NCI-H2171 (cell line): ENCODE results near the gene CYP2A7.
"Not testable (repeated sequence)": the region's sequence is repeated elsewhere in the genome, so short reads cannot be mapped to it uniquely, and the experiment has no call there.

ENCODE experiments used
- DNase-seq: peaks from one replicate; lab custom pipeline; 2025; lab: John Stamatoyannopoulos, UW

CYP2A7 gene

GRCh38 chr19:40896843-40897789 is 15.1 kb upstream of the CYP2A7 start:
- not testable (repeated sequence) for DNase-seq

- DNase-seq = no peak
These were observed 14.4 kb upstream of the CYP2A7 start for GRCh38 chr19:40896418-40896796.

- DNase-seq = no peak
These were observed 11.1 kb upstream of the CYP2A7 start for GRCh38 chr19:40893112-40893511.

DNA sequence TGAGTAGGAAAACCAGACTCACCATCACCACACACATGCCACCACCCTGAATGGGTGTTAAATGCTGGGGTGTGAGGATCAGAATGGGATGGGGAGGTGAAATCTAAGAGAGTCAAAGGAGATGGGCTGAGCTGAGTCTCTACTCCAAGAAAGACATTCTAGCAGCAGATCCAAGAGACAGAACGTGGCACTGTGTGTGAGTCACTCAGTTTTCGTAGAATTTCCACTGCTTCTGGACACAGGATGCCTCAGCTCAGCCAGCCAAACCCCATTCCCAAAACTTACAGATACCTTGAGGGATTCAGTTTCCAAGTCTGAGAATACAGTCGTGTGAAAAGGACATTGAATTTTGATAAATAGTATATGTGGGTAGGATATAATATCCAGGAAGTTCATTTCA is 7.3 kb upstream of the CYP2A7 start:
- no peak for DNase-seq

DNA sequence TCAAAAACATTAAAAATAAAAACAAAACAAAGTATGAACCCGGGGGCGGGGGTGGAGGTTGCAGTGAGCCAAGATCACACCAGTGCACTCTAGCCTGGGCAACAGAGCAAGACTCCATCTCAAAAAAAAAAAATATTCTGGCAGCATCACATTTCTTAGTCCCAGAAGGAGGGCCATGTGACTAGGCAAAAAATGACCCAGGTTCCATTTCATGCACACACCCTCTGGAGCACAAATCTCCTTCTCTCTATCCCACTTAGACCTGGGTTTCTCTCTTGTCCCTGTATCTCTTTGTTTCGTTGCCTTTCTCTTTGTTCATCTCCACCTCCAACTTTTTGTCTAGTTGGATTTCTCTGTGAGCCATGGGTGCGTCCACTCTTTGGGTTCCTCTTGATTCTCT is 6.2 kb upstream of the CYP2A7 start:
- DNase-seq = no peak

GRCh38 chr19:40884187-40884931 is 2.3 kb upstream of the CYP2A7 start:
- not testable (repeated sequence) for DNase-seq

DNA sequence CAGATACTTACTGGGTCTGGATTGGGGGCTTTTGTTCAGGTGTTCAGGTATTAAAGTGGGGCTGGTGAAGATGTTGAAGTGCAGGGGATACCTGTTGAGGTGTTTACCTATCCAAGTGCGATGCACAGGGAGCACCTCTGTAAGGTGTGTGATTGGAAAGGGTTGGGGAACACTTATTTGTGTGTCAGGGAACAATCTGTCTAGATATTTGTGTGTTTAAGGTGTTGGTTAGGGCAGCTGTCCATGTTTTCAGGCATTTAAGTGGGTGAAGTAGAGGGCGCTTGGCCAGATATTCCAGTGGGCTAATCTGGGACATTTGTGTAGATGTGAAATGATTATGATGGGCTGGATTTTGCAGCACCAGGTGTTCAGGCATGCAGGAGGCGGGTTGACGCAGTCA is 2.7 kb downstream of the CYP2A7 start:
- not testable (repeated sequence) for DNase-seq

DNA sequence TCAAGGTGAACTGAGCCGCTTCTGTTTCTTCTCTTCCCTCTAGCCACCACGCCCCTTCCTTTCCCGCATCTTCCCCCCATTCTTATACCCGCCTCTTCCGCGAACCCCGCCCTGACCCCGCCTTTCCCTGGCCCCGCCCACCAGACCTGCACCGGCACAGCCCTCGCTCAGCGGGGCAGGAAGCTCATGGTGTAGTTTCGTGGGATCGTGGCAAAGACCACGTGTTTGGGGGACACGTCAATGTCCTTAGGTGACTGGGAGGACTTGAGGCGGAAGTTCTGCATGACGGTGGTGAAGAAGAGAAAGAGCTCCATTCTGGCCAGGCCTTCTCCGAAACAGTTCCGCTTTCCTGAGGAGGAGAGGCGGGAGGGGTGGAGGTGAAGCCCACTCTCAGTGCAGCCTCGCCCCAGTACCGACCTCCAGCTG is 6.5 kb downstream of the CYP2A7 start:
- DNase-seq = not testable (repeated sequence)

DNA sequence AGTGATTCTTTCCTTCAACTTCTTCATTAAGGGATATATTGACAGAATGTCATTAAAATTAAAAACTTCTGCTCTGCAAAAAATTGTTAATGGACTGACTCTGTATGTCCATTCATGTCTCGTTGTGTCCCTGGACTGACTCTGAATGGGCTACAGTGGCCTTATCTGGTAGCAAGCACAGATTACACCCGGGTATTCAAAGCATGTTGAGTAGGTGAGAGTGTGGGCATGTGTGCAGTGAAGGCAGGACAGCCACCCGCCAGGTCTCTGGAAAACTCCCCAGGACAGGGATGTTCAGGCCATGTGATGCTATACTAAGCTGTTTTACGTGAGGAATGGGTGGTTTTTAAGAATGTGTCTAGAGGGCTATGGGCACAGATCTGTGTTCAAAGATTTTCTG is 7.2 kb downstream of the CYP2A7 start:
- not testable (repeated sequence) for DNase-seq

- DNase-seq = not testable (repeated sequence)
These were observed 8.2 kb downstream of the CYP2A7 start for GRCh38 chr19:40873873-40874272.

DNA sequence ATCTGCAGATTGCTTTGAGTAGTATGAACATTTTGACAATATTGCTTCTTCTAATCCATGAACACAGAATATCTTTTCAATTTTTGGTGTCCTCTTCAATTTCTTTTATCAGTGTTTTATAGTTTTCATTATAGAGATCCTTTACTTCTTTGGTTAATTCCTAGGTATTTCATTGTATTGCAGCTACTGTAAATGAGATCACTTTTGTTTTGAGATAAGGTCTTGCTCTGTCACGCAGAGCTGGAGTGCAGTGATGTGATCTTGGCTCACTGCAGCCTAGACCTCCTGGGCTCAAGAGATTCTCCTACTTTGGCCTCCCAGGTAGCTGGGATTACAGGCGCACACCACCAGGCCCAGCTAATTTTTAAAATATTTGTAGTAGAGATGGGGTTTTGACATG is 9.8 kb downstream of the CYP2A7 start:
- no peak for DNase-seq

DNA sequence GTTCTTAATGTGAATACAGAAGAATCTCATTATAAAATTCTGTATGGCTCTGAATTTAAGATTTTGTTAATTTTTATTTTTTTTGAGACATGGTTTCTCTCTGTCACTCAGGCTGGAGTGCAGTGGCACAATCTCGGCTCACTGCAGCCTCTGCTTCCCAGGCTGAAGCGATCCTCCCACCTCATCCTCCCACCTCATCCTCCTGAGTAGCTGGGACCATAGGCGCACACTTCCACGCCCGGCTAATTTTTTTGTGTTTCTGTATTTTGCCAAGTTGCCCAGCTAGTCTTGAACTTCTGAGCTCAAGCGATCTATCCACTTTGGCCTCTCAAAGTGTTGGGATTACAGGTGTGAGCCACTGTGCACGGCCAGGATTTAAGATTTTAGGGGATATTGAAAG is 14.3 kb downstream of the CYP2A7 start:
- DNase-seq = no peak

DNA sequence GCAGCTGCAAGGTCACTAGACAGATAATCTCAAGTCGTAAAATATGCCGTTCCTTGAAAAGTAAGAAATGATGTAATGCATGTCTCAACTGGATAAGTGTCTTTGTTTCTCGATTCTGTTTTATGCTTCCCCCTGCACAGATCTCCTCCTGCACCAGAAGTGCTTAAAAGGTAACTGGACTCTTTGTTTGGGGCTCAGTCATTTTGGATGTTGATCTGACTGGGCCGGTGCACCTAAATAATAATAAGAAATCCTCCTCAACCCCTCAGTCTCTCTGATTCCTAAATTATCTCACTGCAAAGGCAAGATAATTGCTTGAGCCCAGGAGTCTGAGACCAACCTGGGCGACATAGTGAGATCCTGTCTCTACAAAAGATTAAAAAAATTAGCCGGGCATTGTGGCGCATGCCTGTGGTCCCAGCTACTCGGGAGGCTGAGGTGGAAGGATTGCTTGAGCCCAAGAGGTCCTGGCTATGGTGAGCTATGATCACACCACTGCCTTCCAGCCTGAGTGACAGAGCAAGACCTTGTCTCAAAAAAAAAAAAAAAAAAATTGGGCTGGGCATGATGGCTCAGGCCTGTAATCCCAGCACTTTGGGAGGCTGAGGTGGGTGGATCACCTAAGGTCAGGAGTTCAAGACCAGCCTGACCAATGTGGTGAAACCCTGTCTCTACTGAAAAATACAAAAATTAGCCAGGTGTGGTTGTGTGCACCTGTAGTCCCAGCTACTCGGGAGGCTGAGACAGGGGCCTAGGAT is 17.1 kb downstream of the CYP2A7 start:
- not testable (repeated sequence) for DNase-seq

DNA sequence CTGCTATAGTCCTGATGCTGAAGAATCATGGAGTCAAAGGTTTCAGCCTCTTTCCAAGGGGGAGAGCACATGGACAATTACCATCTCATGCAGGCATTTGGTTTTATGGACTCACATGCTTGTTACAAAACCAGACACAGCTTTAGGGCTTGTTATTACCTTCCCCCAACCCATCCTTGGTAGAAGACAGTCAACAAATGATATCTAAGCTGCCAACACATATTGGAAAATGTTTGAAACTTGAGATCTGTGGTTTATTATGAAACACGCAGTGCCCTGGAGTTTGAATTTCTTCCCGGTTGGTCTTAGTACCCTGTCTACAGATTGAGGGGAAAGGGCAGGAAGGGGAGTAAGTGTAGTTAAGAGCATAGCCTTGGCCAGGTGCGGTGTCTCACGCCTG is 19.2 kb downstream of the CYP2A7 start:
- DNase-seq = no peak

DNA sequence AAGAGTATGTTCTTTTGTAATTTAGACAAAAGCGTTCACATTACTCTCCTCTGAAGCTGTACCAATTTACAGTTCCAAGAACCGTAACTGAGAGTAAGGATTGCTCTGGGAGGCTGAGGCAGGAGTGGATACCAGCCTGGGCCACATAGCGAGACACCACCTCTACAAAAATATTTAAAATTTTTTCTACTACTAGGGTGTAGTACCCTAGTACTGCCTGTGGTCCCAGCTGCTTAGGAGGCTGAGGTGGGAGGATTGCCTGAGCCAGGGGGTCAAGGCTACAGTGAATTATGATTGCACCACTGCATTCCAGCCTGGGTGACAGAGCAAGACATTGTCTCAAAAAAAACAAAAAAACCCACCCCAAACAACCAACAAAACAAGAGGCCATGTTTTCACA is 19.7 kb downstream of the CYP2A7 start:
- DNase-seq = no peak

GRCh38 chr19:40858109-40858508 is 23.9 kb downstream of the CYP2A7 start:
- DNase-seq = no peak

DNA sequence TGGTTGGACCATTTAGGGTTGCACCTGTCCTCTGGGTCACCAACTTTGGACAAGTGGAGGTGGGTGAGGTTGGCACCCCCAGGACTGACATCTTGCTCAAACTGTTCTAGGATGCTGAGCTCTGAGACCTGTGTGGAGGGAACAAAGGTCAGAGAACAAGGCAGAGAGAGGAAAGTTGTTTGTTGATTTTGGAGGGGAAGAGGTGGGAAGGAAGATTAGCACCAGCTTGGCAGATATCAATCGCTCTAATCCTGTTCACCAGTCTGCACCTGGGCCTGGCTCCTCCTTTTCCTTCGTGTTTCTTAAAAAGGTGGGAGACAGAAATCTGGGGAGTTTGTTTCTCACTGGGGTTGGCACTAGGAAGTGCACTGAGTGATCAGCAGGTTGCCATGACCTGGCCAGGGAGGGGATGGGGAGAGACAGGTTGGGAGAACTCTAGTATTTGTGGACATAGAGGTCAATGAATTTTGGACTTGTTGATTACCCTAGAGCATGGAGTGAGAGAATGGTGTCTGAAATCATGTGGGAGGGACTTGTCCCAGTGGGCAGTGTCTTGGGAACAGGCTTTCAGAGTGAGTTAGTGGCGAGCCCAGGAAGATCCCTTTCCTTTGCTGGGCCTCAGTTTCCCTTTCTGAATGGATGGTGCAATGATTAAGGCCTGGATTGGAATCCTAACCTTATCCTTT is 29.4 kb downstream of the CYP2A7 start:
- not testable (repeated sequence) for DNase-seq

DNA sequence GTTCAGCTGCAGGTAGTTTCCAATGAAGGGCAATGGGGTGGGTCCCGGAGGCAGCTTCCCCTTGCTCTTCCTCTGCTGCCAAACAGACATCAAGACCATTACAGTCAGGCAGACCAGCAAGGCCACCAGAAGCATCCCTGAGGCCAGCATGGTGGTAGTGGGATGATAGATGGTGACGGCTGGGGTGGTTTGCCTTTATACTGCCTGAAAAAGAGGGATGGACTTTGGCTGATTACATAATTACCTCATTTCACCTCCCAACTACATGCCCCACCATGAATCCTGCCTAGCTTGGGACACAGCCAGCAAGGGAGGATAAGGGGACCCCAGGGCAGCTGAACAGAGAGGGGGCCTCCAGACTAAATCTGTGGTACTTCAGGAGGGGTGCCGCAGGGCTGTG is 31.8 kb downstream of the CYP2A7 start, which contains the start of gene CYP2A6:
Gene CYP2A6, minus strand, starts transcription at position 171 of the 400 bp plus-strand sequence. Its CDS starts 21 bp downstream, at position 150.
- DNase-seq = not testable (repeated sequence)

GRCh38 chr19:40846722-40847121 is 35.3 kb downstream of the CYP2A7 start:
- DNase-seq = not testable (repeated sequence)

- DNase-seq = not testable (repeated sequence)
These were observed 38.4 kb downstream of the CYP2A7 start for GRCh38 chr19:40843653-40844052.

- not testable (repeated sequence) for DNase-seq
These were observed 38.9 kb downstream of the CYP2A7 start for GRCh38 chr19:40842997-40843652.
